Ecto neural progenitor cell (in vitro differentiated cells): Measurements from ENCODE around the gene TMEM131.
"Not testable (repeated sequence)": the region's sequence is repeated elsewhere in the genome, so short reads cannot be mapped to it uniquely, and the experiment has no call there.

ENCODE experiments used
- DNase-seq: peaks from one replicate; pipeline ENCODE4 v3.0.0-alpha.2; 2018; ENCODE audit warnings: low spot score

The TMEM131 gene

DNA sequence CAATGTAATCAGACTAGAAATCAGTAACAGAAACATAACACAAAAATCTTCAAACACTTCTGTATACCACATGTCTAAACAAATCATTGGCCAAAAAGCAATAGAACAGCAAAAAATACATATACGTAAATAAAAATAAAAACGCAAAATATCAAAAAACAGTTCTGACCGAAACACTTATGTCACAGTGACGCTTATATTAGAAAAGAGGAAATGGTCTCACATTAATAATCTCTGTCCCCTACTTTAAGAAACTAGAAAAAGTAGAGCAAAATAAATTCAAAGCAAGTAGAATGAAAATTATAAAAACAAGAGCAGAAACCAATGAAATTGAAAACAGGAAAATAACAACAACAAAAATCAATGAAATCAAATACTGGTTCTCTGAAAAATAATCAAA lies 41.9 kb downstream of the TMEM131 start:
- DNase-seq, result no peak

DNA sequence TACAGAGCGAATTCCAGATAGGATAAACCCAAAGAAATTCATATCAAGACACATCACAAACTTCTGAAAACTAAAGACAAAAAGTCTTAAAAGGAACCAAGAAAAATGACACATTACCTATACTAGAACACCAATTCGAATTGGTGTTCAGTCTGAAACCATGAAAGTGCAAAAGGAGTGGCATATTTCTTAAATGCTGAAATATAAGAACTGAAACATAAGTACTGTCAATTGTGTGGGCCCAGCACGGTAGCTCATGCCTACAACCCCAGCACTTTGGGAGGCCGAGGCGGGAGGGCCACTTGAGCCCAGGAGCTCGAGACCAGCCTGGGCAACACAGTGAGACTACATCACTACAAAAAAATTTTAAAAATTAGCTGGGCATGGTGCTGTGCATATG lies 43.4 kb downstream of the TMEM131 start:
- DNase-seq, result no peak

DNA sequence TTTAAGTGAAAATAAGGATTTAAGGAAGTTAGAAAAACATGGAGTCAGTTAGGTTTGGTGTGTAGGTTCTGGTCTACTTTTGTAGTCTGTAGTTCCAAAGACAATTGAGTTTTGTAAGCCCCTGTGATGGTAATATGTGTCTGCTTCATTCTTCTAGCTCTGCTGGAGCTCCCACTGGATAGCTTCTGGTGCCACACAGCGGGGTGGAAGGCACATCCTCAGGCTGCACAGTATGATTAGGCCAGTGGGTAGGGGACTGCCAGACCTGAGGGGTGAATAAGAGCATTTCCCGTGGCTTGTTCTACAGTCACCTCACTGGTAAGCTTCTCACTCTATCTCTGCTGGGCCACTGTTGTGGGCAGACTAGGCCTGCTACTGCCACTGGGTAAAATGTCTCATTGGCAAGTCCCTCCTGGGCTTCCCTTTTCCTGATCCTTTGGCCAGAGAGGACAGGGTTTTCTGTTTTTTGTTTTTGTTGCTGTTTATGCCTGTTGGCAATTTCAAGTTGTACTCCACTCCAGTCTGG lies 44.5 kb downstream of the TMEM131 start:
- no peak for DNase-seq

DNA sequence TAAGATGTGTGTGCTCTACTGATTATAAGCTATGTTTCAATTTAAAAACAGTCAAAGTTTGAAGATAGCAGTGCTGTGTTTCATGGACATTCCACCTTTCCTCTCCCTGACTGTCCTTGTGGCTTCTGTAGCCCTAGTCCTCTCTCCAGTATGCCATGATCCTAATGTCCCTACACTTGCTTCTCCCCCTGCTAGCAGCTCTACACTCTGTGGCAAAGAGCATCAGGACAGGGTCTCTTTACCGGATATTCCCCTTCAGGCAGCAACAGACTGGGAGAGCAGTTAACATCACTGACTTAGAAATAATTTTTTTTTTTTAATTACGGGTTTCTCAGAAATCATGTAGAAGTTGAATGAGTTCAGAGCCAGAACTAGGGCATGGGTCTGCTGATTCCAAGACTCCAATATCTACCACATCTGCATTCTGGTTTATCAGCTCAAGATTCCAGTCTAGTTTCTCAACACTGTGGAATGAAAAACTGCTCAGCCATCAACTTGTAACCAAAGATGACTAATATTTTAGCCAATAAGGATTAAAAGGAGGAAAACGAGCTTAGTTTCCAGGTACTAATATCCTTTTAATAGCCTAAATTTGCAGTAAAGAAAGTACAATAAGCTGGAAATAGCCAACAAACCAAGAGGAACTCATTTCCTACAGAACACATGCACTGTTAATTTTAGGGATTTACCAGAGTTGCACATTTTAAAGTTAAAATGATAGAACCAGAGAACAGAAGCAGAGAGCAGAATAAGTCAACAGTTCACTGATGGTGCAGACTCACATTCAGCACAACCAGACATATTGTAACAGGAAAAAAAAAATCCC lies 45.2 kb downstream of the TMEM131 start:
- DNase-seq, result no peak

DNA sequence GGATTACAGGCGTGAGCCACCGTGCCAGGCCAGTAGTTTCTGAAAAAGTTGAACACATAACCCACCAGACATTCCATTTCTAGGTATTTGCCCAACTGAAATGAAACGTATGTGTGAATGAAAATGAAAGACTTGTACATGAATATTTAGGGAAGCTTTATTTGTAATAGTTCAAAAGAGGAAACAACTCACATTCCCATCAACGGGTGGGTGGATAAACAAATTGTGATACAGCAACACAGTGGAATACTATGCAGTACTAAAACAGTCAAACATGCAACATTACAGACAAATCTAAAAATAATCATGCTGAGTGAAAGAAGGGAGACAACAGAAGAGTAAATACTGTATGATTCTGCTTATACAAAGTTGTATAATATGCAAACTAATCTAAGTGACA lies 46.8 kb downstream of the TMEM131 start:
- DNase-seq, result no peak

DNA sequence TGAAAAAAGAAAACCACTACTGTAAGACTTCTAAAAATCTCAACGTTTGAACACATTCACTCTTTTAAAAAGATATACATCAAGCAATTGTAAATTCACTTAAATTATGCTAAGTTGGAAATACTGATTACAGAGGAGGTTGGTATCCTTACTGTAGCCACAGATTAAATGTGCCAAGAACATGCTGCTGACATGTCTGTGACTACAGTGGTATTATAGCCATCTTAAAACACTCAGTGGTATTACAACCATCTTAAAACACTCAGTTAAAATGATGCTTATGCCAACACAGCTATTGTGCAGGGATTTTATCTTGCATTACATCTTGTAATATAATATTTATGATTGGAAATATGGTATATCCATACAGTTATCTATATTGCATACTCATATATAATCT lies 50.0 kb downstream of the TMEM131 start:
- no peak for DNase-seq

DNA sequence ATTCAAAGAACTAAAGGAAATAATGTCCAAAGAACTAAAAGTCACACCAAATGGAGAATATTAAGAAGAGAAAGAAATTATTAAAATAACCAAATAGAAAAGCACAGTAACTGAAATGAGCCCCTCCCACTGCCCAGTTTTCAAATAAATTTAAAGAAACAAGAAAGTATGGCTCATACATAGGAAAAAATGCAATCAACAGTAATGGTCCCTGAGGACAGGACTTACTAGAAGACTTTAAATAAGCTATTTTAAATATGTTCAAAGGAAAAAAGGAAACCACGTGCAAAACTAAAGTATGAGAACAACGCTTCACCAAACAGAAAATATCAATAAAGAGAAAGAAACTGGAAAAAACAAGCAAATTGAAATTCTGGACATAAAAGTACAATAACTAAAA lies 58.9 kb downstream of the TMEM131 start:
- no peak for DNase-seq

DNA sequence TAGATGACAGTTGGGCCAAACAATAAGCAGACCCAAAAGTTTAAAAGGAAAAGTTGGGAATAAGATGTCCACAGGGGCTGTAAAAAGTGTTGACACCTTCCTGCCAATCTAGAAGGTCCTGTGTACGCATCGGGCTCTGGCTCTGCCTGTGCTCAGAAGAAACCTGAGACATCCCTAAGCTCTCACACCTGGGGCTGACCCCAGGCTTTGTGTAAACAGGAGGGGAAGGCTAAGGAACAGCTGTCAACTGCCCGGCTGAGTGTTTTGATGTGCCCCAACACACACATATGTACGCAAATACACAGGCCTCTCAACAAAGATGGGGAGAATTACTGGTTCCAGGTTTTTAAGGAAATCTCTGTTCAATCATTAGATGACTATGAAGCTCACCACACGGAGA lies 59.5 kb downstream of the TMEM131 start:
- peak; percentile 58 for DNase-seq

DNA sequence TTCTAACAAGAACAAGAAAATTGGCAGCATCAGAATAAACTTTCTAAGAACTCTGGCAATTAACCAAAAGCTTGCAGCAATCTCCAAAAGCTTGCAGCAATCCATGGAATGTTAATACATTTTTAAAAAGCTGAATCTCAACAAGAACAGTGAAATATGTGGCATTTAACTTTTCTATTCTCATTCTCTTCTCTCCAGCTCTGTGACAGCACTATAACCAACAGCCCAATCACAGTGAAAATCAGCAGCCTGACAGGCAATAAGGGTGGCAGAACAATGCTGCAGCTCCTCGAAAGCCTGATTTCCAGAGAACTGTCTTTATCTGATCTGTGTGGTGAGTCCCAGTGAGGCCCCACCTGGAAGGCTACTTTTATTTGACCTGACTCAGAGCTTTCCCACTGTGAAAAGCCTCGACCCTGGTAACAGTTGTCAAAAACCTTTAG lies 60.0 kb downstream of the TMEM131 start:
- DNase-seq, result no peak

DNA sequence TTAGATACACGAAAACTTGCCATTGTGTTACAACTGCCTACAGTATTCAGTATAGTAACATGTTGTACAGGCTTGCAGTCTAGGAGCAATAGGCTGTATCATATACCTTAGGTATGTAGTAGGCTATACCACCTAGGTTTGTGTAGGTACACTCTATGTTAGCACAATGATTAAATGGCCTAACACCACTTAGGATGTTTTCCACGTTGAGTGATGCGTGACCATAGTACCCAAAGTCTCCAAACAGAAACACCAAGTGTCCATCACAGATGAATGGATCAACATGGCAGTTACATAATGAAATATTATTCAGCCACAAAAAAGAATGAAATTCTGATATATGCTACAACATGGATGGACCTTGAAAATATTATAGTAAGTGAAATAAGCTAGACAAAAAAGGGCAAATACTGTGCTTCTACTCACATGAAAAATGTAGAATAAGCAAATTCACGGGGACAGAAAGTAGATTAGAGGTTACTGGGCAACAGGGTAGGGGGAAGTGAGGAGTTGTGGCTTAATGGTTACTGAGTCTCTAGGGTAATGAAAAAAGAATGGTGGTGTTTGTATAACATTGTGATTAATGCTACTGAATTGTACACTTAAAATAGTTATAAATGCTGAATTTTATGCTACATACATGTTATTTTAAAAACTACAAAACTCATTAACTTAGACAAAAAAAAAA lies 62.6 kb downstream of the TMEM131 start:
- DNase-seq, result no peak

DNA sequence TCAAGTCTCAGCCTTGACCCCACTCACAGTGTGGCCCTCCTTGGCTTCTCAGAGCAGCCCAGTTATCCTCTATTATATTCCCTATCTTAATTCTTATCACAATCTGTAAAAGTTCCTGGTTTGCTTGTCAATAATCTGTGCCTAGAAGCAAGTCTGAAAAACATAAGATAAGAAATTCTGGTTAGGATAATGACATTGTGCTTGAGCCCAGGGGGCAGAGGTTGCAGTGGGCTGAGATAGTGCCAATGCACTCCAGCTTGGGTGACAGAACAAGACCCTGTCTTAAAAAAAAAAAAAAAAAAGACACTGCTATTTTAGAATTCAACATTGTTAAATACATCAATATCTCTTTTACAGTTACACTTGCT lies 63.9 kb downstream of the TMEM131 start:
- no peak for DNase-seq

DNA sequence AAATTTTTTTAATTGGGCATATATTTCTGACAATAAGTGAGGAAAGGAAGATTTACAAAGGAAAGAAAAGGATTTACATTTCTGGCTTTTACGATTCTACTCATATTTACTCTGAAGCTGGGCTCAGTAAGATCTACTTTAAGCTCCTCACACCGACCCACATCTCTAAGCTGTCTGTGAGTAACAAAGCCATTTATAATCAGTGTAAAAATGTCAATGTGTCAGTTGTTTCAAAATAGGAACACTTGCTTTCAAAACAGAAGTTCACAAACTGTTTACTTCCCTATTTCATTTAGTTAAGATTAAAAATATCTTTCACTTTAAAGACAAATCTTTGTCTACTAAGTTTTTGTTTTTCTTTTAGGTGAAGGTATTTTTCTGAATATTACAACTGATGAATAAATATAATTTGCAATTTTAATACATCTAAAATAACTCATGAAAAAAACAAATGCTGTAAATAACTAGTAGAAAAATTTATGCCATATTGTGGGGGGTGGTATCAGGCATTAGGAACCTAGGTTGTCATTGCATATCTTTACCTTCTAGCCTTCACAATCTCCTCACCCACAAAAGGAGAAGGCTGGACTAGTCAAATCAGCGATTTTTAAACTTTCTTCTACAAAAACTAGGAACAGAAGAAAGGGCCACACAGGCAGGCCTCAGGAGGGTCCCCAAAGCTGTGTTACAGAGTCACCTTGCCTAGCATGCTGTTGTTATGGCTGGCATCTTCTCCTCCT lies 64.5 kb downstream of the TMEM131 start:
- DNase-seq, result no peak

DNA sequence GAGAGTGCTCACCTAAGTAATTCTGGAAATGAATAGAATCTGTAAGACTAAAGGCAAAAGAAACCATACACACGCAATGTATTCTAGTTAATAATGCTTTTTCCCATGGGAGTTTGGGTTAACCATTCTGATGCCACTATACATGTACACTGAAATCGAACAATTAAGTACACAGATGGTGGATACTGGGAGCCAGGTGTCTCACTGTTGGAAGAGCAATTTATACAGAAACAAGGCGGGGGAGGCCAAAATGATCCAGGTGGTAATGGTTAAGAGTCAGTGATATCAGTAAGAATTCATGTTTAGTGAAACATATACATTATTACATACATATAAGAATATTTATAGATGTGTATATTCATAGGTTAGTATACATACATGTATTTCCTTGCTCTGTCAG lies 67.2 kb downstream of the TMEM131 start:
- no peak for DNase-seq

DNA sequence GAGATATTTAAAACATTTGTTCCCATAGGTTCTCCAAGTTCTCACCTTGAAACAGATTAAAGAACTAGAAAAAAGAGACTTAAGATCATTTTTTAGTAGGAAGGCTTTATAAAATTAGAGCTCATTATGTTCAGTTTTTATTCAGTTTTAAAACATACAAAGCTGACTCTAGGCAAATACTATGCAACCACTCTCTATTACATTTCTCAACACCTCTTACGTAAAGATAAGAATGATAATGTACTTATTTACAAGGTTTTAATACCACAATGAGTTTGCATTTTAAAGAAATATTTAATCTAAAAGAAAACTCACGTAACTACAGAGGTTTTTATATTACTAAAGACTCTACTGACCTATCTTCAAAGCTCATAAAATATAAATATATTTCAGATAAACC lies 68.8 kb downstream of the TMEM131 start:
- DNase-seq, result no peak

DNA sequence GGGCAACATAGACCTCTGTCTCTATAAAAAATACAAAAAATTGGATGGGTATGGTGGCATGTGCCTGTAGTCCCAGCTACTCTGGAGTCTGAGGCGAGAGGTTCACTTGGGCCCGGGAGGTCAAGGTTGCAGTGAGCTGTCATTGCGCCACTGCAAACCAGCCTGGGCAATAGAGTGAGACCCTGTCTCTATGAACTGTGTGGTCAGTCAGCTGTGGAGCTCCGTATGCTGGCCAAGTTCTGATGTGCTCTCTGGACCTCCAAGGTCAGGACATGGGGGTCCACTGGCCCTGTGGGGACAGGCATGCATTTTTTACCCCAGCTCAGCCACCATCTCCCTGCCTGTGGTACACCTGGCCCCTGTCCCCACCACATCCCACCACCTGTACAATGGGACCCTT lies 71.6 kb downstream of the TMEM131 start:
- DNase-seq, result no peak

DNA sequence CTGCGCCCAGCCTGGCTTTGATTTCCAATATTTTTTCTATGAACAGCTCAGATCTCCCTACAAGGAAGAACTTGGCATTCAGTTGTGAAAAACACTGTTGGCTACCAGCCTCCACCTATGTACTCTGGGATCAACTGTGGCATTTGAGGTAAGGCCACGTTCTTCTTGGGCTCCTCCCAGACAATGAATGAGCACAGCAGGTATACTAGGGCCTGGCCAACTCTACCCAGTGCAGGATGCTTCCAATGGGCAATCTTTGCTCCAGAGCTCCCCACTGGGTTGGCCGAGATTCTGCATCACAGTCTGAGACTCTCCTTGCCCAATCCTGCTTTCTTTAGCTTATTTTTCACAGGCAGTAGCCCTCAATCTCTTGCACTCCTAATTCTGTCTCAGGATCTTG lies 75.9 kb downstream of the TMEM131 start:
- no peak for DNase-seq

DNA sequence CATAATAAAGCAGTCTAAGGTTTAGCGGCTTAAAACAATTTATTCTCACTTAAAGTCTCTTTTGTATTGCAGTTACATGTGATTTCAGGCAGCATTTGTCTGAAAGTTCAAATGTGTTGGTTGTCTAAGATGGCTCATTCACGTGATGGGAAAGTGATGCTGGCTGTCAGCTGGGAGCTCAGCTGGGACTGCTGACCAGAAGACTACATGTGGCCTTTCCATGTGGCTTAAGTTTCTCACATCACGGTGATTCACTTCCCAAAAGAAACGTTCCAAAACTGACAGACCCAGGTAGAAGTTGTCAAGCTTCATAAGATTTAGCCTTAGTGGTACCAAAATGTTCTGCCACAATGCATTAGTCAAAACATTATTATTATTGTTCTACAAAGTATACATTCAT lies 76.9 kb downstream of the TMEM131 start:
- DNase-seq, result no peak

DNA sequence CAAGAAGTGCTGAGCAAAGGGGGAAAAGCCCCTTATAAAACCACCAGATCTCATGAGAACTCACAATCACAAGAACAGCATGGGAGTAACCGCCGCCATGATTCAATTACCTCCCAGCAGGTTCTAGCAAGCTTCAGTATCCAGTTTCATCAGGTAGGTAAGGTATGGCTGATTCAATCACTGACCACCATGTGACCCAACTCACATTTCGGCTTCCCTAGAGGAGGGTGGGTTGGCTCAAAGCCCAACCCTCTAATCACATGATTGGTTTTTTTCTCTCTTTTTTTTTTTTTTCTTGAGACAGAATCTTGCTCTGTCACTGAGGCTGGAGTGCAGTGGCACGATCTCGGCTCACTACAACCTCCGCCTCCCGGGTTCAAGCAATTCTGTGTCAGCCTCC lies 78.1 kb downstream of the TMEM131 start:
- DNase-seq, result not testable (repeated sequence)

DNA sequence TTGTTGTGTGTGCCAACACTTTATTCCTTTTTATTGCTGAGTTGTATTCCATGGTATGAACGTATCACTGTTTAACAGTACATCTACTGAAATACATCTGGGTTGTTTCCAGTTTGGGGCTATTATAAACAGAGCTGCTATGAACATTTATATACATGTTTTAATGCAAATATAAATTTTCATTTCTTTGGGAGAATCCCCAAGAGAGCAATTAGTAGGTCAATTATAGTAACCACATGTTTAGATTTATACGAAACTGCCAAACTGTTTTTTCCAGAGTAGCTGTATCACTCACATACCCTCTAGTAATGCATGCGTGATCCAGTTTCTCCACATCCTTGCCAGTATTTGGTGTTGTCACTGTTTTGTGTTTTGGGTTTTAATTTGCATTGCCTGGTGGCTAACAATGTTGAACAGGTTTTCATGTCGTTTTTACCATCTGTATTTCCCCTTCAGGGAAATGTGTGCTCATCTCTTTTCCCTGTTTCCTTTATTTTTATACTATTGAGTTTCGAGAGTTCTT lies 81.0 kb downstream of the TMEM131 start:
- DNase-seq, result no peak

DNA sequence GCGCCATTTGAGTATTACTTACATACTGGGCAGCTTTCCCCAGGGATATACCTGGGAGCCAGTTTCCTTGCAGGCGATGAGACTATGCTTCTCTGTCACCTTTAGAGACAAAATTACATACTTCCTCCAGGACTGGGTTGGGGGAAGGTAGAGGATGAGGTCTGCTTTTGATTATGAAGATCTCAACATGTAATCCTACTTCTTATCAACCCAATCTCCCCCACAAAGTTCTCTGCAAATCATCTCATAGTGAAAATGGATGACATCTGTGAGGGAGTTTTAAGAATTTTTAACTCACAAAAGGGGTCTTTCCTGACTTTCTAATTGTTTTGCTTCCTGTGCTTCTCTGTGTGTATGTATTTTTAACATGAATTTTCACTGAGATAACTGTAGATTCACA lies 81.9 kb downstream of the TMEM131 start:
- no peak for DNase-seq

DNA sequence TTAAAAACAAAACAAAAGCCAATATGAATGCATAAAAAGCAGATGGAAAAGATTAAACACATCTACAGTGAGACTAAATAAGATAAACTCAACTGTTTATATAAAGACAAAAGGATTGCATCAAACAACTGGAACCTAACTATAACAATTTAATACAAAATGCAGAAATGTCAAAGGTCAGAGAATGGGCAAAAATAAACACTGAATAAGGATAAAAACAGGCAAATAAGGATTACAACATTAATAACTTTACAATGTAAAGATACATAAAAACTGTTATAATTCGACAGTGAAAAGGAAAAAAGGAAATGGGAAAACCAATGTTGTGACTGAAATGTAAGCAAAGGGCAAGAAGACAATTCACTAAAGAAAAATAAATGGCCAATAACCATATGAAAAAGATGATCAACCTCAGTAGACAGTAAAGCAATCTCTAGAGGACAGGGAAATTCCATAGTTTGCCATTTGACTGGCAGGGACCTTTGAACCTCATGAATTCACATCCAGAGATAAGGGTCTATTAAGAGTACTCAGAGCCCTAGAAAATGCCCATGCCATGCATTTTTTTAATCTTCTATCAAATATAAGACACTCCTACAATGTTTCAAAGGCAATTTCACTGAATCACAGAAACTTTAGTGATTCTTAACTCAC lies 83.7 kb downstream of the TMEM131 start:
- DNase-seq, result no peak
